Activated CD4-positive, alpha-beta T cell treated with anti-CD3 and anti-CD28 coated beads, Interleukin-2, amount 50 U/mL, for 4 hours (primary cell): ENCODE results near the gene RHOV.

ENCODE experiments used
- DNase-seq, 2 experiments: peaks; one replicate each; pipeline ENCODE4 v3.0.0-alpha.2; 2020

The RHOV gene

GRCh38 chr15:40902605-40903561, 28.8 kb upstream of the RHOV start:
- no peak for DNase-seq

GRCh38 chr15:40901053-40901443, 27.0 kb upstream of the RHOV start:
- DNase-seq = no peak

- no peak for DNase-seq
These were observed 26.4 kb upstream of the RHOV start for GRCh38 chr15:40900256-40901052.

- DNase-seq = no peak
These were observed 25.6 kb upstream of the RHOV start for GRCh38 chr15:40899536-40900207.

- DNase-seq = peak; percentile 46 to 56
These were observed 20.8 kb upstream of the RHOV start for GRCh38 chr15:40894681-40895448.

GRCh38 chr15:40893733-40894680, 20.0 kb upstream of the RHOV start, which contains the start of gene VPS18:
VPS18 (plus strand) TSS chr15:40894450; CDS start chr15:40894769, 319 bp downstream.
- peak; percentile 98 to 100 for DNase-seq

- no peak for DNase-seq
These were observed 19.1 kb upstream of the RHOV start for GRCh38 chr15:40893019-40893670.

- no peak for DNase-seq
These were observed 18.5 kb upstream of the RHOV start for GRCh38 chr15:40892447-40893012.

GRCh38 chr15:40891810-40892446, 17.9 kb upstream of the RHOV start:
- peak in 1 of 2 experiments; percentile 22 for DNase-seq

GRCh38 chr15:40891138-40891537, 17.1 kb upstream of the RHOV start:
- no peak for DNase-seq

- DNase-seq = no peak
These were observed 15.1 kb upstream of the RHOV start for GRCh38 chr15:40889112-40889511.

GRCh38 chr15:40886586-40886985, 12.6 kb upstream of the RHOV start:
- DNase-seq = no peak

GRCh38 chr15:40881351-40881750, 7.3 kb upstream of the RHOV start:
- DNase-seq = no peak

GRCh38 chr15:40879609-40880008, 5.6 kb upstream of the RHOV start:
- DNase-seq = no peak

GRCh38 chr15:40878785-40879184, 4.8 kb upstream of the RHOV start:
- DNase-seq = no peak

GRCh38 chr15:40877694-40878093, 3.7 kb upstream of the RHOV start:
- no peak for DNase-seq

- DNase-seq = no peak
These were observed 2.1 kb upstream of the RHOV start for GRCh38 chr15:40875991-40876730.

- no peak for DNase-seq
These were observed 992 bp downstream of the RHOV start for GRCh38 chr15:40872791-40873693.
